Stimulated activated CD4-positive, alpha-beta T cell treated with anti-CD3 and anti-CD28 coated beads, Interleukin-15, amount 100 ng/mL, for 24 hours (primary cell): Measurements from ENCODE around the gene SPAG16.

ENCODE experiments used
- DNase-seq: peaks from one replicate; pipeline ENCODE4 v3.0.0-alpha.2; 2020

SPAG16 gene

DNA sequence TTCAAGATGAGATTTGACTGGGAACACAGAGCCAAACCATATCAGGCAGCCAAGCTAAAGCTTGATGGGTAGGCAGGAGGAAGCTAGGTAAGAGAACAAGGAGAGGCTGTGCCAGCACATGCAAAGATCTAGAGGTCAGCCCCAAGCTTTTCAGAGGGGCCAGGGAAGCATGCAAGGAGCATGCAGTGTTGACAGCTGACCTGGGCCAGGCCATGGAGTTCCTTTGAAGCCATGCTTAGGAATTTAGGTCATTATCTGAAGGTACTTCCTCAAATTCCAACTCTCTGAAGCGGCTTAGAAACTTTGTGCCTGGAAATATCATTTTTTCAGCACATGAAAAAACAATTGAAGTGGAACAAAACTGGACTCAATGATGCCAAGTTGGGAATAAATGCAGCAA is 130.8 kb downstream of the SPAG16 start:
- DNase-seq: no peak

DNA sequence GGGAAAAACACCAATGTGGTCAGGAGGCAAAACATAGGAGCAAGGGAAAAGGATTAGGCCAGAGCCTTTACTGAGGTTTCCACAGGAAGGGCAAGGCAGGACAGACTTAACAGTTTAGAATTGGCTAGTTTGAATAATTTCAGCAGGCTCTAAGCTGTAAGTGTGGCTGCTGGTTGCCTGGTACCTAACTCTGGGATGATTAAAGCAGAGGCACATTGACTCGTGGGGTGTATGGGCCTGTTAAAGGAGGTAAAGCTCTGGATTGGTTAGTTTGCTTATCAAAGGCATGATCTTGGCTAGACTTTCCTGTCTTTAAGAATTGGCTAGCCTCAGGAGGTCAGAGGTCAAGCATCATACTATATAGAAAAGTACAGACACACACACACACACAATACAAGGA is 132.6 kb downstream of the SPAG16 start:
- DNase-seq: no peak

DNA sequence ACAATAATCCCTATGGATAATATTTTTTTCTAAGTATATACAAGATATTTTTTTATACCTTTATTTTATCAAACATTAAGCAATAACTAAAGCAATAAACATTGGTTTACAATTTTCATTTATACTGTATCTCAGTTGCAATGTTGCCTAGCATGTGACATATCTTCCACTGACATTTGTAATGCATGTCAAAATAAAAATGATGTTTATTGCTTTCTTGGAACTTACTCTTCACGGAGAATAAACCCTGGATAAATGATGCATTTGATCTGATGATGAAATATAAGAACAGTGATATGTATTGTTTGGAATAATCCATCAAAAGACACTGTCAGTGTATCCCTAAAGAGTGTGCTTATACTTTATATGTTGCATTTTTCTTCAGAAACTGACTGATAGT is 135.7 kb downstream of the SPAG16 start:
- DNase-seq: no peak

DNA sequence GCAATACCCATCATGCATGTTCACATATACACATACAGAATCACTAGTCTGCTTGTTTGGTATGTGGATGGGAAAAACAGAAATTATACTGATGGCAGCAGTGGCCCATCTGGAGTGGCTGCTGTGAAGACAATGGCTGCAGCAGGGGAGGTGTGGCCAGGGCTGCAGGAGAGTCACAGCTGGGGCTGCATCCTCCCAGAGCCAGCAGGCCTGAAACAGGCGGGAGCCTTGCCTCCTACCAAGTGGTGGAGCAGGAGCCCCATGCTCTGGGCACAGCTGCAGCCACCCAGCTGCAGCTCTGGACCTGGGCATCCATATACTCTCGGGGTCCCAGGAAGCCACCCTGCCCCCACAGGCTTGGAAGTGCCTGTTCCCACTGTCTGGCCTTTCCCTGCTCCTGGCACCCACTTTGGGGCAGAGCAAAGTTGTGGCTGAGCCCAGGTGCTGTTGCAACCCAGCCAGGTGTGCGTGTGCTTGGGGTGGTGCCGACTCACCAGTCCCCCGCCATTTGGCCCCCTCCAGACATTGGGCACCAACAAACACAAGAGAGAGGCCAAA is 136.6 kb downstream of the SPAG16 start:
- DNase-seq: no peak

DNA sequence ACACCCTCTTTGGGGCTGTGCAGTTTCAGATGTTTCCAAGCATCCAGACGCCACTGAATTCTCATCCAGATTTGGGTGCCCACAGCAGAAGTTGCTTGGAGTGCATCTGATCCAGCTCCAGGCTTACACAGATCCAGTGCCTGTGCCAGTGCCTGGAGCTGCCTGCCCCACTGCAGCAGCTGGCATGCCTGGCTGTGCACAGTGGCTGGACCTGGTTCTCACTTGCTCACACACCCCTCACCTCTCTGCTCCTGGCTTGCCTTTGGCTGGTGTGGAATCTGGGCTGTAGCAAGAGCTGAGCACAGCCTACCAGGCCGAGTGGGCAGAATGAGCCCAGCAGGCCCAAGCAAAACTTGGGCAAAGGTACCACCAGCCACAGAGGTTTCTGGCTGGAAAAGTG is 137.9 kb downstream of the SPAG16 start:
- DNase-seq: no peak

DNA sequence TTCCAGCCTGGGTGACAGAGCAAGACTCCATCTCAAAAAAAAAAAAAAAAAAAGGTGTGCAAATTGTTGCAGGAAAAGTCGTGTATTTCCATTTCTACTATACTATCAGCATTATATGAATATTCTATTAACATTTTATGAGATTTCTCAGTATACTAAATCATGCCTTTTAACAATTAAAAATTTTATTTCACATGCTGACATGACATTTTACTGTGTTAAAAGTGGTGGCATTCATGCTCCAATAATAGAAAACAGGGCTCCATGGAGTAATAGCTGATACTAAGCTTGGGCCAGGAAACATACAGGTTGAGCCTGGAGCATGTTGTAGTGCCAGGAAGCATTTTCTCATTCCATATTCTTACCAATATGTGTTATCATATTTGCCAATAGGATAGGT is 141.4 kb downstream of the SPAG16 start:
- DNase-seq: no peak

DNA sequence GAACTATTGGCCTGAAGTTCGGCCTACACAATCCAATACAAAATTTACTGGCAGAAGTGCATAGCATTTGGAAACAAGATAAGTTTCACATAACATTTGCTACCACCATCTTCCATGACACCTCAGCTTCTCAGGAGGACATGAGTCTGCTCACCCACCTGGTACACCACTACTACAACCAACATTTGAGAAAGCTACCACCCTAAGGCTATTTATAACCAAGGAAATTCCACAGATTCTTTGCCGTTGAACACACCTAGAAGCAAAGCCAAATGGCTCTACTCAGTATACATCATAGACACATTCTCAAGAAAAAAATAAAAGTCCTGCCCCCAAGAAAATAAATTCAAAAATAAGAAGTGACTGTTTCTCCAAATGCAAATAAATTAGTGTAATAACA is 145.3 kb downstream of the SPAG16 start:
- DNase-seq: no peak

DNA sequence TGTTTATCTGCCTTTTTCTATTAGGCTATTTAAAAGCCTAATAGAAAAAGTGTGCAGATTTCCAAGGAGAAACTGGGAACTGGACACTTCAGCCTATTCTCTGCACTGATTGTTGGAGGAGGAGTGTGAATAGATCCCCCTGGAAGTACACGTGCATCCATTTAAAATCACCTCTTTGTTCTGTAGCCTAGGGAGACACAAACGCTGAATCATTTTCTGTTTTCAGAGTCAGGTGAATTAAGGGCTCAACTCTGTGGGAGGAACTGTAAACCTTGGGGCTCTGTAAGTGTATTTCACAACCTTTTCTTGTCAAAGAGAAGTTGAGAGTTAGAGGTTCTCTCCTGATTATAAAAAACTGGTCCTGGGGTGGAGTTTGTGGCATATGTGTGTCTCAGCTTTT is 159.7 kb downstream of the SPAG16 start:
- no peak for DNase-seq

DNA sequence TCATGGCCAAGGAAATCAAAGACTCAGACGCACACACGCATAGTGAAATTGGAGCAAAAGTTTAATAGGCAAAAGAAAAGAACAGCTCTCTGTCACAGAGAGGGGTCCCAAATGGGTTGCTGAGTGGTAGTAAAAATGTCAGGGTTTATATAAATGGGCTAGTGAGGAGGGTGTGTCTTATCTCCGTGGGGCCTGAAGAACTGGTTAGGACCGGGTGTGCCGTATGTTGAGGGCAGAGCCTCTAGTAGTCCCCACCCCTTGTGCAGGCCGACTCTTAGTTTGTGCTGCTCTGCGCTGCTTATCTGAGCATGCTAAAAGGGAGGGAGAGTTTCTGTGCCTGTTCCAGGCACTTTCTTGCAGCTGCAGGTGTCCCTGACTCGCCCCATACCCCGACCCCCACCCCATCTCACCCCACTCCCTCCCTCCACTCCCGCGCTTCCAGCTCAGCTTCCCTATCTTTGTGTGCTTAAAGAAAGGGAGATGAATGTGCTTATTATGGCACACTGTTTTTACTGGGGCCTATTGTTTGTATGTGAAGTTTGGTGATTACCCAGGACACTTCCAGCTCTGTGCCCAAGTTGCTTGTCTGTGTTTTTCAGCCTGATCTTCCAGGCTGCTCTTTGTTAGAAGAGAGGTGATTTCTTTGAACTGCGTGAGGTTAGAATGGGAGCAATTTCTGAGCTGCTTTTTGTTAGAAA is 167.4 kb downstream of the SPAG16 start:
- no peak for DNase-seq

DNA sequence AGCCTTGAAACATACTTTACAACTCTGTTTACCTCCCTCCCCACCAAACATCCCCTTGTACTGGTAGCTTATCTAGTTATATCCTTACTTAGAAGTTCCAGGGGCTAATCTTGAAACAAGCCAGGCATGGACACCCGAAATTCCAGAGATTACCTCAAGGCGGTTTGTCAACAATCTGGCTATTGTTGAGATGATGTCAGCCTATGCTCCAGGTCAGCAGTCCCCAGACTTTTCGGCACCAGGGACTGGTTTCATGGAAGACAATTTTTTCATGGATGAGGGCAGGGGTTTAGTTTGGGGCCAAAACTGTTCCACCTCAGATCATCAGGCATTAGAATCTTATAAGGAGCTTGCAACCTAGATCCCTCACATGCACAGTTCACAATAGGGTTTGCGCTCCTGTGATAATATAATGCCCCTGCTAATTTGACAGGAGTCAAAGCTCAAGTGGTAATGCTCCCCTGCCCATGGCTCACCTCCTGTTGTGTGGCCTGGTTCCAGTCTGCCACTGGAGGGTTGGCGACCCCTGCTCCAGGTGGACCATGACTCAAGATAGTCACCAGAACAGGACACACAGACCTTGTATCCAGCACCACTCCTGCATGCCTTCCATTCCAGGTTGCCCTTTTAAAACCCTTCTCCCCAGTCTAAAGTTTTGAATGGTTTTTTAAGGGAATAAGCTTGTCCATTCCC is 171.2 kb downstream of the SPAG16 start:
- DNase-seq: no peak

DNA sequence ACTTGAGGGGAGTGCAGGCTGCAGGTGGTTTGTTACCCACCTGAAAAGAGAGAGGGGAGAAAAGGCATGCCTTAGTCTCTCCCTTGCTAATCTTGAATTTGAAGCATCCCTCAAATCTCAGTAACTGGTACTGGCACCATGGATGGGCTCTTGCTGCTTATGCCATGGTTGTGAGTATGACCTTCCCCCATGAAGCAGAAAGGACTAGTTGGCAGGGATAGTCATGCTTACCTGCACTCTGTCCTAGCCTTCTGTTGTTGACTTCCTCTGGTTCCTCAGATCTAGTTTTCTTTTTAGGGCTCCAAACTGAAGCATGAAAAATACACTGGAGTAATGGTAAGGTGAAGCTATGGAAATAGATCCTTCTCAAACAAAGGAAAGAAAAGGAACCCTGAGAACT is 191.2 kb downstream of the SPAG16 start:
- DNase-seq: no peak

DNA sequence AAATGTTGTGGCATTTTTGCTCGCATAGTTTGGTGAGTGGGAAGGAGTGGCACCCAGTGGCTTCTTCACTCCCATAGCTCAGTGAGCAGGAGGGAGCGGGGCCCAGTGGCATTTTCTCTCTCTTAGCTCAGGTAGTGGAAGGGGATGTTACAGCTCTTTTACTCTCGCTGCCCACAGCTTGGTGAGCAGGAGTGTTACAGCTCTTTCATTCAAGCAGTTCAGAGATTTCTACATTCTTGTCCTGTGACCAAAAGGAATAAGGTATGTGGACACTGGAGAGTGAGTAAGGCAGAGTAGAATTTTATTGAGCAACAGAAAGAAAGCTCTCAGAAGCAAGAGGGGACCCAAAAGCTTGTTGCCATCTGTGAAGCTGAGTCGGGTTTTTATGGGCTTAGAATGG is 192.4 kb downstream of the SPAG16 start:
- no peak for DNase-seq

DNA sequence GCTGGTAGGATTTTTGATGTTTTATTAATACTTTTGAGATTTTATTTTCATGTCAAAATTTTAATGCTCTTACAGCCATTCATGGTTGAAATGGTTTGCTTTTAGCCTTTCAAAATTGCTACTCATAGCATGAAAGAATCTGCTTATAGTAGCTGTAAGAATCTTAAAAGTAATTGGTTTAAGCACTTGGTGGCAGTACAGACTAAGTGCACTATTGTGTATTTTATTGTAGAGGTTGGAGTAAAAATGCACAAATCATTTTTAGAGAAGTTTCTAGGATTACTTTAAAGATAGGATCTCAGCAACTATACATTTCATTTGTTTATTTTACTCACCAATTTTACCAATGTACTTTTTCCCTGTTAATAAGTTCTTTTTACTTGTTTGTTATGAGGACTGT is 205.8 kb downstream of the SPAG16 start:
- no peak for DNase-seq

DNA sequence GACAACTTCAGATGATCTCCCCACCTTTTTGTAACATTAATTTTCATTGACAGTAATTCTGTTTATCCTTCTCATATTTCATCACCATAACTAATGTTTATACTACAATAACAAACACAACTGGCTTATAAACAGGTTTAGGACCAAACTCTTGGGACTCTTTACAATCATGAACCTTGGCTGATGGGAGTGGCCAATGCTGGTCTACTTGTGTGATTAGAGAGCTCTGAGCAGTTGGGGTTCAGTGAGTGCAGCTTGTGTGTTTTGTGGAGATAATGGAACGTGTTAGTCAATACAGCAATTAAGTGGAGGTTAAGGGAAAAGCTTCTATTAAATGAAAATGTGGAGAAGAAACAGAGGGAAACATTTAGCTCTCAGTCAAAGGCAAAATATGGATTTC is 207.1 kb downstream of the SPAG16 start:
- DNase-seq: no peak

DNA sequence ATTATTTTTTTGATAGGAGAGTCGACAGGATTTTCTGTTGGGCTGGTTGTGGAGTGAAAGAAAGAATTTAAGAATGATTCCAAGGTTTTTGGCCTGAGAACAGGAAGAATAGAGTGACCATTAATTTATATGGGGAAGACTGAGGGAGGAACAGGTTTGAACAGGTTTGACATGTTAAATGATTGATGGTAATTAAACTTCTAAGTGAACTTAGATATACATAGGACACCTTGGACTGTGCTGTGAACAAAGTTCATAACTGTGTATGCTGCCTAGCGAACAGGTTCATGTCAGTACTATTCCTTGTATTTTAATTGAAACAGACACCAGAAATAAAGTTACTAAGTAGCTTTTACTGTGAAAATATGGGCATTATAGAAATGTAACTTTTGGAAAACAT is 212.0 kb downstream of the SPAG16 start:
- DNase-seq: no peak

DNA sequence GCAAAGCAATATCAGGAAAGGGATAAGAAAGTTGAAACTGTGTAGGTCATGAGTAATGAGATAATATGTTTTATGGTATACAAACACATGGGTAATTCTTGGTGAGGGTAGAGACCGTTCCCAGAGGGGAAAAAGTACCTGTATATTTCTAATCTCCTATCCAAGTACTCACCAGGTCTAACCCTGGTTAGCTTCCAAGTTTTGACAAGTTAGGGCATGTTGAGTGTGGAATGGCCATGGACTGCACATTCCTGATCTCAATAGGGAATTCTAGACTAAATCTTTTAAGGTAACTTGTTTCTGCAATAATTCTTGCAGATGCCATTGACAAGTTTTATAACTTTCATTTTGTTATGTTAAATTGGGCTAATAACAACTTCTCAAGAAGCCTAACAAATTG is 216.6 kb downstream of the SPAG16 start:
- DNase-seq: no peak

DNA sequence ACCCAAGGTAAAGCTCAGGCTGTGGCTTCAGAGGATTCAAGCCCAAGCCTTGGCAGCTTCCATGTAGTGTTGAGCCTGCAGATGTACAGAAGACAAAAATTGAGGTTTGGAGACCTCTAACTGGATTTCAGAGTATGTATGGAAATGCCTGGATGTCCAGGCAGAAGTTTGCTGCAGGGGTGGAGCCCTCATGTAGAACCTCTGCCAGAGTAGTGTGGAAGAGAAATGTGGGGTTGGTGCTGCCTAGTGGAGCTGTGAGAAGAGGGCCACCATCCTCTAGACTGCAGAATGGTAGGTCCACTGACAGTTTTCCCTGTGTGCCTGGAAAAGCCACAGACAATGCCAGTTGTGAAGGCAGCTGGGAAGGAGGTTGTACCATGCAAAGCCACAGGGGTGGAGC is 239.9 kb downstream of the SPAG16 start:
- no peak for DNase-seq

DNA sequence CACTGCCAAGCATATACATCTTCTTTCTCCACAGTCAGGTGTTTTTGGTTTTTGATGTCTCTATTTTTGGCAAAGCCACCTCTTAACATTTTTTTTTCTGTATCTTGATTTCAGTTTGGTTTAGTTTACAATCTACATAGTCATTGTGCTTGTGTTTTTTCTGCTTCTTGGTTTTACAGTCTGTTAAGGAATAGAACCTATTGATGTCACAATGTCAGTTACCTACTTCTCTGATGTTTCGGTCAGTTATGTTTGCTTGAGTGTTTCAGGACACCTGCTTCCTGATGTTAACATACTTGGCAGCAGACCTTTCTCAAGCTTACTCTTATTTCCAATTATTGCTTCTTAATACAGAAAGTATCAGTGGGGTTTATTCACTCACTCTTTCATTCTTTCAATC is 253.3 kb downstream of the SPAG16 start:
- no peak for DNase-seq

DNA sequence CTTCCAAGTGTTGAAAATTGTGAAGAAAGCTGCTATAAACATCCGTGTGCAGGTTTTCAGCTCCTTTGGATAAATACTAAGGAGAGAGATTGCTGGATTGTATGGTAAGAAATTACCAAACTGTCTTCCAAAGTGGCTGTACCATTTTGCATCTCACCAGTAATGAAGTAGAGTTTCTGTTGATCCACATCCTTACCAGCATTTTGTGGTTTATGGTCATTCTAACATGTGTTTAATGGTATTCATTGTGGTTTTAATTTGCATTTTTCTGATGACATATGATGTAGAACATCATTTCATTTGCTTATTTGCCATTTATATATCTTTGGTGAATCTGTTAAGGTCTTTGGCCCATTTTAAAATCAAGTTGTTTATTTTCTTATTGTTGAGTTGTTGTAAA is 260.7 kb downstream of the SPAG16 start:
- DNase-seq: no peak

DNA sequence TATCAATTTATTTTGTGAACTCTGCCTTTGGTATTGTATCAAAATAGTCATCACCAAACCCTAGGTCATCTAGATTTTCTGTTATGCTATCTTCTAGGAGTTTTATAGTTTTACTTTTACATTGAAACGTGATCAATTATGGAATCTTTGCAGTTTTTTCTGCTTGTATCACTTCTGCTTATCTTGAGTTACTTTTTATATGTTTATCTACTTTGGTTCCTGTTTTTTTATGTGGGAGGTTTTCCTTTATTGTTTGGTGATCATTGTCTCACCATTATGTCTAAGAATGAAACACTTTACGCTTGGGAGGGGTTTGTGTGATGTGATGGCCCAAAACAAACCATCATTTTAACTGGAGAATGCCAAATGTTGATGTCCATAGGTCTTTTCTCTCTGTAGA is 261.2 kb downstream of the SPAG16 start:
- DNase-seq: no peak

DNA sequence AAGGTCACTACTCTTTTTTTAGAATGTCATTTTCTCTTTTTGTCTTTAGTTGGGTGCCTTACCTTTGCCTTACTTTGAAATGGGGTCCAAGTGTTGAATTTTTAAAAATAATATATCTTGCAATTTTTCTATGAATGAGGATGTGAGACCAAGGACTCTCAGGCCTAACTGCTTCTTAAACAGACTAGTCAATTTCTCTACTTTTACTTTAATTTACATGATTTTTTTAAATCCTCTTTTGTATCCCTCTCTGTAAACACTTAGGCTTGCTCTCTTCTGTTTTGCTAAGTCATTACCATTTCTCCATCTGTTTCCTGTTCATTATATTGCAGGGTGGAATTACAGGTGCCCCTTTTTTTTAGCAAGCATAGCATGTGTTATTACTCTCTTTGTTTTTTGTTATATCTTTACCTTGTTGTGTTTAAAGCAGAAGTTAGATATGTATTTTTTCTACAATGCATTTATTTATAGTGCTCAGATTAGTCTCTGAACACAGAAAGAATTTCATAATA is 261.8 kb downstream of the SPAG16 start:
- DNase-seq: no peak

DNA sequence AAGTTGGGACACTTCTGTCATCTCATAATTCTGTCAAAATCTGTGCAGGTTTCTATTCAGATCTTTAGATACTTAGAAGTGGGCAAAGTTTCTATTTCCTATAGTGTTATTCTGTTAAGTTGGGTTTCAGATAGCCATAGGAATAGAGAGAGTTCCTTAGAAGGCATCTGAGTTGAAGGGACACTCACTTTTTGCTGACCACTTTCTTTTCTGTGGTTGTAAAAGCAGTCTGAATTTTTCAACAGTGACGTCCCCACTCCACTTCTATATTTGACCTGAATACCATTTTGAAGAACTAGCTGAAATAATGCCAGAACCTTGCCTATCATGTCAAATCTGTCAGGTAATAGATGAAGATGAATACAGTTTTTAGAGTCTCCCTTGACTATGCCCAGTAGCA is 267.3 kb downstream of the SPAG16 start:
- no peak for DNase-seq

DNA sequence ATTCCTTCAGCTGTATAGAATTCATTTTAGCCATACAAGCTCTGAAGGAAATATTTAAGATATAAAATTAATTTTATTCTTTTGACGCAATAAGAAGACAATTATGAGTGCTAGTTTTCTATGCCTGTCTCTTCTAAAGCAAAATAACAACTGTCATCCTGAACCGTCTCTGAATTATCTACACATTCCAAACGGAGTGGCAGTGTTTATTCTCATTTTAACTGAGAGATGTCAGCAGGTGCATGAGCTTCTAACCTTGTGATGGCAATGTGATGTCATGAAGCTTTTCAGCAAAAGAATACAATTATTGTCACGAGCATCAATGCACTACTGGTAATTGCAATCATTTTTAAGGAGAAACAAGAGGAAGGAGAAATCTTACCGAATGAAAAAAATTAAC is 274.8 kb downstream of the SPAG16 start:
- no peak for DNase-seq

DNA sequence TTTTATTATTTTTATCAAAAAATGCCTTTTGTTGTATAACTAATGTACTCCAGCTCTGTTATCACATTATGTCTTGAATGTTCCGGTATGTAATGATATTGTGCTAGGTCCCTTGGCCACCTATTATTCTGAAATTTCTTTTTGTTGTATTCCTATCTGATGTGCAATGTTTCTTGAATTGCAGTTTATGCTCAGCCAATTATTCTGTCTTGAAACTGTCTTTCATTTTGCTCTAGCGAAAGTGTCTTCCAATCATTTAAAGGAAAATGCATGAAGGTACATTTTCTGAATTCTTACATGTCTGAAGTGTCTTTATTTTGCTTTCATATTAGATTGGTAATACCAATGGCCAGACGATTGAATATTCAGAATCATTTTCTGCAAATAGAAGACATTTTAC is 277.5 kb downstream of the SPAG16 start:
- DNase-seq: no peak
